ENCODE measurements around the gene PUM2.

The PUM2 gene

GRCh38 chr2:20334605-20335203, 15.9 kb downstream of the PUM2 start:
- no peak for DNase-seq

- DNase-seq, result no peak
These were observed 16.9 kb downstream of the PUM2 start for GRCh38 chr2:20333738-20334137.

GRCh38 chr2:20330192-20330591, 20.5 kb downstream of the PUM2 start:
- DNase-seq, result no peak

GRCh38 chr2:20327370-20327769, 23.3 kb downstream of the PUM2 start:
- DNase-seq, result no peak

GRCh38 chr2:20326163-20326780, 24.4 kb downstream of the PUM2 start:
- DNase-seq, result no peak

- DNase-seq, result no peak
These were observed 27.9 kb downstream of the PUM2 start for GRCh38 chr2:20322527-20323300.

- no peak for DNase-seq
These were observed 33.0 kb downstream of the PUM2 start for GRCh38 chr2:20317690-20318089.

GRCh38 chr2:20317197-20317596, 33.4 kb downstream of the PUM2 start:
- no peak for DNase-seq

- DNase-seq, result no peak
These were observed 35.8 kb downstream of the PUM2 start for GRCh38 chr2:20314562-20315501.

- no peak for DNase-seq
These were observed 37.0 kb downstream of the PUM2 start for GRCh38 chr2:20313659-20314058.

- DNase-seq, result no peak
These were observed 41.6 kb downstream of the PUM2 start for GRCh38 chr2:20309001-20309400.

- DNase-seq, result no peak
These were observed 43.3 kb downstream of the PUM2 start for GRCh38 chr2:20307311-20307710.

GRCh38 chr2:20304411-20304810, 46.2 kb downstream of the PUM2 start:
- no peak for DNase-seq

GRCh38 chr2:20303966-20304365, 46.7 kb downstream of the PUM2 start:
- no peak for DNase-seq

GRCh38 chr2:20302019-20302418, 48.6 kb downstream of the PUM2 start:
- no peak for DNase-seq

GRCh38 chr2:20300656-20301055, 50.0 kb downstream of the PUM2 start:
- no peak for DNase-seq

GRCh38 chr2:20299113-20299512, 51.5 kb downstream of the PUM2 start:
- no peak for DNase-seq

GRCh38 chr2:20294231-20294630, 56.4 kb downstream of the PUM2 start:
- no peak for DNase-seq

- DNase-seq, result no peak
These were observed 57.7 kb downstream of the PUM2 start for GRCh38 chr2:20292984-20293383.

- no peak for DNase-seq
These were observed 58.7 kb downstream of the PUM2 start for GRCh38 chr2:20291846-20292408.

GRCh38 chr2:20291106-20291564, 59.5 kb downstream of the PUM2 start:
- DNase-seq, result no peak

- no peak for DNase-seq
These were observed 61.9 kb downstream of the PUM2 start for GRCh38 chr2:20288642-20289340.

All from activated CD4-positive, CD25-positive, alpha-beta regulatory T cell treated with anti-CD3 and anti-CD28 coated beads, Interleukin-2, amount 50 U/mL, for 72 hours (primary cell).